OCI-LY3 (cell line): ENCODE measurements around the gene ZNF407.

Experiments used
- H2AFZ ChIP-seq: fragments of 200-600, 300-600 bp; shearing (Covaris generic); 2 replicates; pipeline ENCODE4 v1.6.0; 2014; ENCODE audit warnings: antibody characterized with exemption, low read depth, low read length
- H3K27ac ChIP-seq: fragments of 200-600, 300-600 bp; sonication (generic); 2 replicates; pipeline ENCODE4 v1.5.1; 2014; ENCODE audit warnings: mild to moderate bottlenecking, low read length, moderate library complexity, mixed read lengths
- H3K27me3 ChIP-seq: fragments of 200-600, 300-600 bp; sonication (generic); 2 replicates; pipeline ENCODE4 v1.6.1; 2014; ENCODE audit warnings: low read depth, low read length, mixed read lengths
- H3K36me3 ChIP-seq: fragments of 200-600, 300-600 bp; sonication (generic); replicated peaks from 2 replicates; pipeline ENCODE3; 2014; ENCODE audit warnings: low read depth, low read length, mixed read lengths
- H3K4me1 ChIP-seq: fragments of 300-600, 200-600 bp; sonication (generic); 2 replicates; pipeline ENCODE4 v1.6.1; 2014; ENCODE audit warnings: low read length, mixed read lengths
- H3K4me2 ChIP-seq: fragments of 200-600, 300-600 bp; sonication (generic); 2 replicates; pipeline ENCODE4 v1.6.1; 2014; ENCODE audit warnings: low read length, mixed read lengths
- H3K4me3 ChIP-seq: fragments of 300-600, 200-600 bp; sonication (generic); 2 replicates; pipeline ENCODE4 v1.5.1; 2014; ENCODE audit warnings: antibody characterized with exemption, mild to moderate bottlenecking, low read length, moderate library complexity
- H3K79me2 ChIP-seq: fragments of 300-600, 200-600 bp; shearing (Covaris generic); 2 replicates; pipeline ENCODE4 v1.6.1; 2014; ENCODE audit warnings: mild to moderate bottlenecking, low read length, mixed read lengths
- H3K9ac ChIP-seq: fragments of 300-600, 200-600 bp; shearing (Covaris generic); 2 replicates; pipeline ENCODE4 v1.6.0; 2014; ENCODE audit warnings: mild to moderate bottlenecking, low read length, moderate library complexity
- H3K9me3 ChIP-seq: fragments of 200-600, 300-600 bp; shearing (Covaris generic); 2 replicates; pipeline ENCODE4 v1.6.1; 2014; ENCODE audit warnings: low read length, mixed read lengths; ENCODE audit not compliant: insufficient read depth
- H4K20me1 ChIP-seq: fragments of 200-600, 300-600 bp; sonication (generic); 2 replicates; pipeline ENCODE4 v1.6.1; 2016; ENCODE audit warnings: low read length, mixed read lengths; ENCODE audit not compliant: insufficient read depth
- CTCF ChIP-seq: fragments of 200-600, 300-600 bp; sonication (generic); IDR thresholded peaks from 2 replicates; pipeline ENCODE4 v1.5.1; 2014; ENCODE audit warnings: antibody characterized with exemption, low read length, low read depth
- EZH2phosphoT487 ChIP-seq: fragments of 200-600 bp; shearing (Covaris generic); IDR thresholded peaks from 2 replicates; pipeline ENCODE4 v1.6.1; 2018; ENCODE audit warnings: antibody characterized with exemption, mixed run types, low read depth

Gene ZNF407

GRCh38 chr18:74804677-74805076, 207.0 kb downstream of the ZNF407 start:
- H3K4me1 ChIP-seq: peaks cover 19% of the 10 kb centered on the region
- H4K20me1 ChIP-seq: no peaks in the 10 kb centered on the region
- no peak overlapping the region for H3K9ac ChIP-seq
- H3K36me3 ChIP-seq: no peaks in the 10 kb centered on the region
- no peaks in the 10 kb centered on the region for H3K27me3 ChIP-seq
- no peak overlapping the region for H3K4me3 ChIP-seq
- H3K9me3 ChIP-seq: no peaks in the 10 kb centered on the region
- TF ChIP-seq EZH2phosphoT487 (no peak), CTCF (no peak)
- no peak overlapping the region for H3K4me2 ChIP-seq
- H3K27ac ChIP-seq: no peak overlapping the region
- H3K79me2 ChIP-seq: no peaks in the 10 kb centered on the region
- no peak overlapping the region for H2AFZ ChIP-seq

GRCh38 chr18:74806073-74806472, 208.4 kb downstream of the ZNF407 start:
- no peaks in the 10 kb centered on the region for H4K20me1 ChIP-seq
- no peaks in the 10 kb centered on the region for H3K9me3 ChIP-seq
- no peak overlapping the region for H3K4me3 ChIP-seq
- H3K9ac ChIP-seq: no peak overlapping the region
- H3K27me3 ChIP-seq: no peaks in the 10 kb centered on the region
- H3K79me2 ChIP-seq: no peaks in the 10 kb centered on the region
- H3K36me3 ChIP-seq: no peaks in the 10 kb centered on the region
- peaks cover 19% of the 10 kb centered on the region for H3K4me1 ChIP-seq
- peak overlapping the region; percentile 76 for H3K4me2 ChIP-seq
- no peak overlapping the region for H2AFZ ChIP-seq
- no peak overlapping the region for H3K27ac ChIP-seq
- TF ChIP-seq CTCF (no peak), EZH2phosphoT487 (no peak)

GRCh38 chr18:74806700-74807416, 209.2 kb downstream of the ZNF407 start:
- TF ChIP-seq EZH2phosphoT487 (no peak), CTCF (no peak)
- Histone ChIP-seq H3K4me1 (peaks cover 19% of the 10 kb centered on the region), H3K9me3 (no peaks in the 10 kb centered on the region), H3K79me2 (no peaks in the 10 kb centered on the region), H3K36me3 (no peaks in the 10 kb centered on the region), H4K20me1 (no peaks in the 10 kb centered on the region), H2AFZ (no peak overlapping the region; the same call in 1 of the 2 replicates), H3K4me2 (peak overlapping the region; percentile 76), H3K4me3 (peak overlapping the region; percentile 52), H3K27ac (peak overlapping the region; percentile 58), H3K27me3 (no peaks in the 10 kb centered on the region), H3K9ac (peak overlapping the region; percentile 10; the same call in 1 of the 2 replicates)

- Histone ChIP-seq H3K4me1 (no peaks in the 10 kb centered on the region), H3K27ac (no peak overlapping the region), H2AFZ (no peak overlapping the region), H3K36me3 (no peaks in the 10 kb centered on the region), H3K4me2 (no peak overlapping the region), H3K79me2 (no peaks in the 10 kb centered on the region), H4K20me1 (peaks cover 6% of the 10 kb centered on the region; the same call in 1 of the 2 replicates), H3K27me3 (no peaks in the 10 kb centered on the region), H3K9ac (no peak overlapping the region), H3K4me3 (no peak overlapping the region), H3K9me3 (no peaks in the 10 kb centered on the region)
- TF ChIP-seq EZH2phosphoT487 (no peak), CTCF (no peak)
These were observed 219.9 kb downstream of the ZNF407 start for GRCh38 chr18:74817576-74817975.
